ENCODE results near the gene COG7. TPM values are rescaled to one million over a fixed set of nuclear protein-coding genes. Genes with fewer than 3 reads are reported as not detected.

COG7 gene
- total and polyA plus RNA-seq, 2 of the 13 experiments (the other 11 are each of a cell fraction or from before 2014, with no cell fraction given) = 12.6 to 54.5 TPM

- TF ChIP-seq ZNF407 (CRISPR knock-in tag; IDR thresholded peaks at IDR 0.05; ENCODE audit: not compliant biosample characterization) = peak; percentile 98
- no peak for TF ChIP-seq ZNF616 (CRISPR knock-in tag; IDR thresholded peaks at IDR 0.05; ENCODE audit: low read depth)
- peak; percentile 87; the same call in 1 of the 2 replicates for TF ChIP-seq ZNF879 (CRISPR knock-in tag; IDR thresholded peaks at IDR 0.05)
- 0 out of 2 replicates have a peak, but pooled peaks have one; percentile 73 for TF ChIP-seq ZNF674 (CRISPR knock-in tag; IDR thresholded peaks at IDR 0.05; ENCODE audit: low read depth)
- TF ChIP-seq CHCHD3 (CRISPR knock-in tag; IDR thresholded peaks at IDR 0.05) = peak; percentile 76; the same call in 1 of the 2 replicates
- no peak for TF ChIP-seq ZNF382 (CRISPR knock-in tag; IDR thresholded peaks at IDR 0.05; ENCODE audit: borderline replicate concordance)
- peak; percentile 16 to 98; a peak in 3 of 4 replicates for TF ChIP-seq KLF16 (CRISPR knock-in tag; IDR thresholded peaks at IDR 0.05)
- peak; percentile 92 for TF ChIP-seq PCBP1 (IDR thresholded peaks at IDR 0.05; ENCODE audit: borderline replicate concordance, low read depth, low read length)
- TF ChIP-seq IRF2 (CRISPR knock-in tag; IDR thresholded peaks at IDR 0.05) = peak; percentile 95
- peak; percentile 57; the same call in 1 of the 2 replicates for TF ChIP-seq MAZ (IDR thresholded peaks at IDR 0.05; ENCODE audit: borderline replicate concordance, low read depth, low read length)
- peak; percentile 94 for TF ChIP-seq MAZ (CRISPR knock-in tag; IDR thresholded peaks at IDR 0.05; ENCODE audit: low read depth)
- TF ChIP-seq, protein P1, sequence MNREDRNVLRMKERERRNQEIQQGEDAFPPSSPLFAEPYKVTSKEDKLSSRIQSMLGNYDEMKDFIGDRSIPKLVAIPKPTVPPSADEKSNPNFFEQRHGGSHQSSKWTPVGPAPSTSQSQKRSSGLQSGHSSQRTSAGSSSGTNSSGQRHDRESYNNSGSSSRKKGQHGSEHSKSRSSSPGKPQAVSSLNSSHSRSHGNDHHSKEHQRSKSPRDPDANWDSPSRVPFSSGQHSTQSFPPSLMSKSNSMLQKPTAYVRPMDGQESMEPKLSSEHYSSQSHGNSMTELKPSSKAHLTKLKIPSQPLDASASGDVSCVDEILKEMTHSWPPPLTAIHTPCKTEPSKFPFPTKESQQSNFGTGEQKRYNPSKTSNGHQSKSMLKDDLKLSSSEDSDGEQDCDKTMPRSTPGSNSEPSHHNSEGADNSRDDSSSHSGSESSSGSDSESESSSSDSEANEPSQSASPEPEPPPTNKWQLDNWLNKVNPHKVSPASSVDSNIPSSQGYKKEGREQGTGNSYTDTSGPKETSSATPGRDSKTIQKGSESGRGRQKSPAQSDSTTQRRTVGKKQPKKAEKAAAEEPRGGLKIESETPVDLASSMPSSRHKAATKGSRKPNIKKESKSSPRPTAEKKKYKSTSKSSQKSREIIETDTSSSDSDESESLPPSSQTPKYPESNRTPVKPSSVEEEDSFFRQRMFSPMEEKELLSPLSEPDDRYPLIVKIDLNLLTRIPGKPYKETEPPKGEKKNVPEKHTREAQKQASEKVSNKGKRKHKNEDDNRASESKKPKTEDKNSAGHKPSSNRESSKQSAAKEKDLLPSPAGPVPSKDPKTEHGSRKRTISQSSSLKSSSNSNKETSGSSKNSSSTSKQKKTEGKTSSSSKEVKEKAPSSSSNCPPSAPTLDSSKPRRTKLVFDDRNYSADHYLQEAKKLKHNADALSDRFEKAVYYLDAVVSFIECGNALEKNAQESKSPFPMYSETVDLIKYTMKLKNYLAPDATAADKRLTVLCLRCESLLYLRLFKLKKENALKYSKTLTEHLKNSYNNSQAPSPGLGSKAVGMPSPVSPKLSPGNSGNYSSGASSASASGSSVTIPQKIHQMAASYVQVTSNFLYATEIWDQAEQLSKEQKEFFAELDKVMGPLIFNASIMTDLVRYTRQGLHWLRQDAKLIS (CRISPR knock-in tag; IDR thresholded peaks at IDR 0.05) = peak; percentile 90
- 0 out of 2 replicates have a peak, but pooled peaks have one; percentile 63 for TF ChIP-seq ZFP36L2 (CRISPR knock-in tag; IDR thresholded peaks at IDR 0.05)
- peak; percentile 47; the same call in 1 of the 2 replicates for TF ChIP-seq HHEX (CRISPR knock-in tag; IDR thresholded peaks at IDR 0.05)
- TF ChIP-seq, protein P2, sequence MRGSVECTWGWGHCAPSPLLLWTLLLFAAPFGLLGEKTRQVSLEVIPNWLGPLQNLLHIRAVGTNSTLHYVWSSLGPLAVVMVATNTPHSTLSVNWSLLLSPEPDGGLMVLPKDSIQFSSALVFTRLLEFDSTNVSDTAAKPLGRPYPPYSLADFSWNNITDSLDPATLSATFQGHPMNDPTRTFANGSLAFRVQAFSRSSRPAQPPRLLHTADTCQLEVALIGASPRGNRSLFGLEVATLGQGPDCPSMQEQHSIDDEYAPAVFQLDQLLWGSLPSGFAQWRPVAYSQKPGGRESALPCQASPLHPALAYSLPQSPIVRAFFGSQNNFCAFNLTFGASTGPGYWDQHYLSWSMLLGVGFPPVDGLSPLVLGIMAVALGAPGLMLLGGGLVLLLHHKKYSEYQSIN (CRISPR knock-in tag; IDR thresholded peaks at IDR 0.05; ENCODE audit: borderline replicate concordance) = 0 out of 2 replicates have a peak, but pooled peaks have one; percentile 59
These were observed at the start of gene COG7 (continued) for GRCh38 chr16:23452572-23453337.

Data from HepG2 (cell line).